HepG2 (cell line): ENCODE results near the gene GAL3ST1.

ENCODE experiments used
- BHLHE40 ChIP-seq: IDR thresholded peaks from 2 replicates; pipeline ENCODE4 v1.6.1; 2011; ENCODE audit warnings: low read length, improper control_type of control experiment
- BORCS8-MEF2B ChIP-seq: sonication (generic); formaldehyde crosslinking; IDR thresholded peaks from 2 replicates; pipeline ENCODE4 v1.8.0; 2022; ENCODE audit warnings: mild to moderate bottlenecking, missing genetic modification reagents
- FIP1L1 ChIP-seq: fragments of 200-400 bp; formaldehyde crosslinking; IDR thresholded peaks from 2 replicates; pipeline ENCODE4 v1.6.1; 2018; ENCODE audit warnings: low read depth, mild to moderate bottlenecking, low read length, moderate library complexity, borderline replicate concordance; ENCODE audit not compliant: insufficient read depth
- GATA4 ChIP-seq: sonication (generic); IDR thresholded peaks from 2 replicates; pipeline ENCODE4 v1.6.1; 2016; ENCODE audit warnings: antibody characterized with exemption, low read depth, borderline replicate concordance
- ONECUT2 ChIP-seq: sonication (generic); formaldehyde crosslinking; IDR thresholded peaks from 2 replicates; pipeline ENCODE4 v1.4.0; 2020; ENCODE audit warnings: missing genetic modification reagents
- RELA ChIP-seq: sonication (generic); formaldehyde crosslinking; IDR thresholded peaks from 2 replicates; pipeline ENCODE4 v1.4.0; 2020; ENCODE audit warnings: missing genetic modification reagents
- RXRB ChIP-seq: IDR thresholded peaks from 2 replicates; pipeline ENCODE4 v1.6.1; 2016; ENCODE audit warnings: borderline replicate concordance, missing genetic modification reagents, missing compliant biosample characterization
- ZNF562 ChIP-seq: sonication (generic); formaldehyde crosslinking; IDR thresholded peaks from 2 replicates; pipeline ENCODE4 v1.8.0; 2022; ENCODE audit warnings: missing genetic modification reagents, borderline replicate concordance
- ZNF780A ChIP-seq: sonication (generic); formaldehyde crosslinking; IDR thresholded peaks from 2 replicates; pipeline ENCODE4 v1.8.0; 2022; ENCODE audit warnings: mild to moderate bottlenecking, missing genetic modification reagents, moderate library complexity
- TF ChIP-seq, protein P1 (sequence below): sonication (generic); formaldehyde crosslinking; IDR thresholded peaks from 2 replicates; pipeline ENCODE4 v1.8.0; 2022; ENCODE audit warnings: mild to moderate bottlenecking, missing genetic modification reagents, moderate library complexity

DNA sequence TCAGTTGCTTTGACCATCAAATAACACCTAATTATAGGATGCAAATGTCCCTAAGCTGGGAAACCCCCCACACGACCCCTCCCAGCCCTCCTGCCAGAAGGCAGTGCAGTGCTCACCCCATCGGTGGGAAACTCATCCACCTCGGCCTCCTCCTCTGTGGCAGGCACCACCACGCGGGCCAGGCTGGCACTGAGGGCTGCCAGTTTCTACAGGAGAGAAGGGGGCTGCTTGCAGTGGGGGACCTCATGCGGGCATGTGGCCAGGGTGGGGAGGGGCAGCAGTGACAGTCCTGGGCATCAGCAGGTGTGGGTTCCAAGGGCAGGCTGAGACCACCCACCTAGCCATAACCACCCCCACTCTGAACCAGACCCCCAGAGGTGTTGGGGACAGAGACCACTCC lies 6.4 kb upstream of the GAL3ST1 start:
- TF ChIP-seq RELA = no peak
- TF ChIP-seq RXRB (CRISPR knock-in tag) = no peak
- TF ChIP-seq ONECUT2 (CRISPR knock-in tag) = no peak
- no peak for TF ChIP-seq FIP1L1
- TF ChIP-seq, protein P1, sequence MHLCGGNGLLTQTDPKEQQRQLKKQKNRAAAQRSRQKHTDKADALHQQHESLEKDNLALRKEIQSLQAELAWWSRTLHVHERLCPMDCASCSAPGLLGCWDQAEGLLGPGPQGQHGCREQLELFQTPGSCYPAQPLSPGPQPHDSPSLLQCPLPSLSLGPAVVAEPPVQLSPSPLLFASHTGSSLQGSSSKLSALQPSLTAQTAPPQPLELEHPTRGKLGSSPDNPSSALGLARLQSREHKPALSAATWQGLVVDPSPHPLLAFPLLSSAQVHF (CRISPR knock-in tag) = no peak
- no peak for TF ChIP-seq BHLHE40
- TF ChIP-seq GATA4 = no peak
- no peak for TF ChIP-seq BORCS8-MEF2B (CRISPR knock-in tag)
- no peak for TF ChIP-seq ZNF780A
- no peak for TF ChIP-seq ZNF562 (CRISPR knock-in tag)
